Adrenal gland (tissue), 5 donors: ENCODE measurements around the gene AFF1.

Experiments used
- POLR2A ChIP-seq, 2 donors: fragments of 450-650 bp; IDR thresholded peaks; one replicate each; pipeline ENCODE4 v1.6.1; 2017; ENCODE audit warnings: antibody characterized with exemption in 2 of 2, mild to moderate bottlenecking in 2 of 2, moderate library complexity in 1 of 2
- TF ChIP-seq, protein P1 (sequence below), 6 experiments: fragments of 450-650 bp in 4 of 6; fragments of 200-600 bp in 2 of 6; sonication (generic) in 1 of 6; IDR thresholded peaks; 1 replicate in 5 of 6; 2 replicates in 1 of 6; pipeline versions ENCODE4 v1.5.1 to v1.8.0; 2016 to 2021; ENCODE audit warnings: antibody characterized with exemption in 6 of 6, mild to moderate bottlenecking in 2 of 6, moderate library complexity in 1 of 6
- donor health status: DM: no; HTN: no; CAD: no.

DNA sequence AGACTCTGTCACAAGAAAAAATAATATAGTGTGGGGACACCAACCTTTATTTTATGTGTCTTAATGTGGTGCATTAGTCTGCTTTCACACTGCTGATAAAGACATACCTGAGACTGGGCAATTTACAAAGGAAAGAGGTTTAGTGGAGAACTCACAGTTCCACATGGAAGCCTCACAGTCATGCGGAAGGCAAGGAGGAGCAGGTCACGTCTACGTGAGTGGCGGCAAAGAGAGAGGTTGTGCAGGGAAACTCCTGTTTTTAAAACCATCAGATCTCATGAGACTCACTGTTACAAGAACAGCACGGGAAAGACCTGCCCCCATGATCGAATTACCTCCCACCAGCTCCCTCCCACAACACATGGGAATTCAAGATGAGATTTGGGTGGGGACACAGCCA, 130.2 kb downstream of the AFF1 start:
- TF ChIP-seq, protein P1, sequence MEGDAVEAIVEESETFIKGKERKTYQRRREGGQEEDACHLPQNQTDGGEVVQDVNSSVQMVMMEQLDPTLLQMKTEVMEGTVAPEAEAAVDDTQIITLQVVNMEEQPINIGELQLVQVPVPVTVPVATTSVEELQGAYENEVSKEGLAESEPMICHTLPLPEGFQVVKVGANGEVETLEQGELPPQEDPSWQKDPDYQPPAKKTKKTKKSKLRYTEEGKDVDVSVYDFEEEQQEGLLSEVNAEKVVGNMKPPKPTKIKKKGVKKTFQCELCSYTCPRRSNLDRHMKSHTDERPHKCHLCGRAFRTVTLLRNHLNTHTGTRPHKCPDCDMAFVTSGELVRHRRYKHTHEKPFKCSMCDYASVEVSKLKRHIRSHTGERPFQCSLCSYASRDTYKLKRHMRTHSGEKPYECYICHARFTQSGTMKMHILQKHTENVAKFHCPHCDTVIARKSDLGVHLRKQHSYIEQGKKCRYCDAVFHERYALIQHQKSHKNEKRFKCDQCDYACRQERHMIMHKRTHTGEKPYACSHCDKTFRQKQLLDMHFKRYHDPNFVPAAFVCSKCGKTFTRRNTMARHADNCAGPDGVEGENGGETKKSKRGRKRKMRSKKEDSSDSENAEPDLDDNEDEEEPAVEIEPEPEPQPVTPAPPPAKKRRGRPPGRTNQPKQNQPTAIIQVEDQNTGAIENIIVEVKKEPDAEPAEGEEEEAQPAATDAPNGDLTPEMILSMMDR (IDR thresholded peaks at IDR 0.05) = no peak
- no peak for TF ChIP-seq POLR2A (IDR thresholded peaks at IDR 0.05)
